Stimulated activated CD4-positive, alpha-beta T cell treated with anti-CD3 and anti-CD28 coated beads, TNF-alpha, amount 100 ng/mL, for 4 hours (primary cell): Measurements from ENCODE around the gene SLC45A1.

Experiments
- DNase-seq, 3 experiments: peaks; one replicate each; pipeline ENCODE4 v3.0.0-alpha.2; 2020; ENCODE audit warnings: low read depth in 3 of 3

The SLC45A1 gene

DNA sequence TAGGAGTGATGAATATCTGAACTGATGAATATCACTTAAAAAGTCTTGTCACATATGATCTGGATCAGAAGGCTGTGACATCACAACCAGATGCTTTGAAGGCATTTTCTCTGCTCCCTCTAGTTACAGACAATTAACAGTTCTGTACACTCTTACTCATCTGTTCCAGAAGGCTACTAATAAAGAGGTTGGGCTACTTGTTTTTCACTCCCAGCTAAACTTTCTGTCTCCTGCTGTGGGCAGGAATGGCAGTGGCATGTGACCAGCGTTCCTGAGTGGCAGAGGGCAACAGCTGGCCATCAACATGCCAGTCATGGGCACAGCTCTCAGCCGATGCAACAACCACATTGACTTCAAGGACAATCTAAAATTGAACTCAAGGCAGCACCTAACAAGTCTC is 66.7 kb downstream of the SLC45A1 start:
- DNase-seq: no peak

DNA sequence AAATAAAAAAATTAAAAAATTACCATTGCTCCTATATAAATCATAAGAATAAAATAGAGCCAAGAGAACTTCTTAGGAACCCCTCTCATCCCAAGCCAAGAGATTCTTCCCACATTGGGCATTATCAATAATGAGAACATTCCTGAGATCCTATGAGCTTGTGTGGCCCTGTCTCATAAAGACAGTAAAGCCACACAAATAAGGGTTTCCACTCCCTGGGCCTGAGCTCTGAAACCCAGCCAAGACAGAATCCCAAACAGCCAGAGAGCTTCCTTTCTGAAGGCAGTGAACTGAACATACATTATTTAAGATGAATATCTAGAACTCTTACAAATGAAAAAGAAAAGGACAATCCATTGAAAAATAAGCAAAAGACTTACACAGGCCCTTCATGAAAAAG is 68.3 kb downstream of the SLC45A1 start:
- no peak for DNase-seq

DNA sequence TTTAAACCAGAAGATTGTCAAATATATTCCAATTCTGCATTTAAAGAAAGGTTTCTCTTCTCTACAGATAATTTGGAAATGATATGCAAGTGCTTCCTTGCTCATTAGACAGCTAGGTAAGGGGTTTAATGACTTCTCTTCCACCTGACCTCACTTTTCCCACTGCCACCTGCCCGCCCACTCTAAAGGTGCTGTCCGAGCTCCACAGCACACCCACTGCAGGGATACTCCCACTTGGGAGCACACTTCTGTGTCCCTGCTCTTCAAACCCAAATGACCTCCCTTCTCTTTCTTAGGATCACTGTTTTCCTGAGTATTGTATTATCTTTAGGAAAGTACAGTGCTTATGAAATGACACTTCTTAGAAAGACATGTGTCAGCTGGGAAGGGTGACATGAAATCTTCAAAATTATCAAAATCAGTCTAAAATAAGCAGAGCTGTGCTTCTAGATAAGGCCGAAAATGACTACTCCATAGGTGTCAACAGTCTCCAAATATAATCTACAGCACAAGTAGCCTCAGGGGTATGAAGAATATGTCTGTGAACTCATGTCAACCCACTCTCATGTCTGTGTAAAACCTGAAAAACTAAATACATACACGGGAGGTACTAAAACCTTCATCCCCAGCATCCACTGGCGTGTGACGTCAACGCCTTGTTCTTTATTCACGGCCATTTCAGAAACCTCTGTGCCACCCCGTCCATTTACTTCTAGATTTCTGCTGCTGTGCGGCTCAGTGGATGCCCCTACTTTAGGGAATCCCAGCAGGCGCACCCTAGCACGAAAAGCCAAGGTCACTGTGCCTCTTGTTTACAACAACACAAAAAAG is 71.0 kb downstream of the SLC45A1 start:
- DNase-seq: no peak

DNA sequence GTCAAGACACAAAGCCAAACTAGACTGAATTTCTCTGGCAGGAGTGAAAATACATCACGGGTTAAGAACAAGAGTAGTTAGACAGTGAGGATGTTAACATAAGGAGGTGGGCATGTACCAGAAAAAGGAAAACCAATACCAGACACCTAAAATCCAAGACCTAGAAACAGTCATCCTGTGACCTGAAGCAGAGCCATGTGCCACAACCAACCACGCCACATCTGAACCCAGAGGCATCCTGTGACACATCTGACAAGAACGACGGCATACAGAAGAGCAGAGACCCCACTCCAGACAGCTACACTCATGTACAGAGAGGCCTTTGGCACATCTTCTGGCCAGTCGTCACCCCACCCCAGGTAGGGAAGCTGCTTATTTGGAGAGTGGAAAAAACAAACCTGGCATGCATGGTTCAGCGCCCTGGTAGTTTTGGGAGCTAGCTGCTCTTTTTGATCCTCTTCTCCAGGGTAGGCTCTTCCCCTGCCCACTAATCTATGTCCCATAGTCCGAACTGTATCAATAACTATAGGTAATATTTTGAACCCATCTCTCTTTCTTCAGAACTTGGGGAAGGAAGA is 72.1 kb downstream of the SLC45A1 start:
- DNase-seq: no peak

DNA sequence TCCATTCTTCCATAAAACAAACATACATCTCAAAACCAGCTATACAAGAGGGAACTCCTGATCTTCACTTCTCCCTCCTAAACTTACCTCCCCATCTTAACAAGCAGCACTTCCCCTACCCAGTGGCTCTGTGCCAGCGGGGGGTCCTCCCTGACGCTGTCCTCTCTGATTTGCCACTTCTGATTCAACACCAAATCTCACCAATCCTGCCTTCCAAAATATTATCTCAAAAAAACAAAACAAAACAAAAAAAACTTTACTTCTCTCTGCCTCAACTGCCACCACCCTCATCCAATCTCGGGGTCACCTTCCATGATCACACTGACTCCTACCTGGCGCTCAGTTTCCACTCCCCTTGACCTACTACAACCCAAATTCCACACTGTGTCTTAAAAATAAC is 72.8 kb downstream of the SLC45A1 start:
- no peak for DNase-seq

DNA sequence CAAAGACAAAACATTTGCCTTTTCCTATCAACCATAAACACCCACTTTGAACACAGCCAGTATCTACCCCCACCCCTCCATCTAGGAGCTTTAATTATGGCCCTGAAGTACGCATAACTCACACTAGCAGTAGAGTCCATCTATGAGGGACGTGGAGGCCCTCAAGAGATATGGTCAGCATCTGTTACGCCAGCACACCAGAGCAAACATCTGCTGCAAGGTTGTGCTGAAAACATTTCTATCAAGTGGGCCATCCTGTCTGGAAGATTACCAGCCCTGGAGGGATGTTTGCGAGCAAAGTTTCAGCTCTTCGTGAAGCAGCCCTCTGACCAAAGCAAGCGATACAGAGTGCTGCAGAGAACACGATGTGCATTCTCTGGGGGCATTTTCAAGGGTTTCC is 74.6 kb downstream of the SLC45A1 start:
- DNase-seq: no peak
